Measurements from ENCODE around the gene NOXO1. TPM values are rescaled to one million over a fixed set of nuclear protein-coding genes. Genes with fewer than 3 reads are reported as not detected.

Gene NOXO1
- polyA plus RNA-seq, 1 donor: 1.3 TPM

- peak; percentile 91 for DNase-seq
These were observed 28.7 kb upstream of the NOXO1 start, which contains the start of gene ZNF598 for GRCh38 chr16:2009791-2010510. ZNF598 (minus strand) TSS chr16:2009821.

DNA sequence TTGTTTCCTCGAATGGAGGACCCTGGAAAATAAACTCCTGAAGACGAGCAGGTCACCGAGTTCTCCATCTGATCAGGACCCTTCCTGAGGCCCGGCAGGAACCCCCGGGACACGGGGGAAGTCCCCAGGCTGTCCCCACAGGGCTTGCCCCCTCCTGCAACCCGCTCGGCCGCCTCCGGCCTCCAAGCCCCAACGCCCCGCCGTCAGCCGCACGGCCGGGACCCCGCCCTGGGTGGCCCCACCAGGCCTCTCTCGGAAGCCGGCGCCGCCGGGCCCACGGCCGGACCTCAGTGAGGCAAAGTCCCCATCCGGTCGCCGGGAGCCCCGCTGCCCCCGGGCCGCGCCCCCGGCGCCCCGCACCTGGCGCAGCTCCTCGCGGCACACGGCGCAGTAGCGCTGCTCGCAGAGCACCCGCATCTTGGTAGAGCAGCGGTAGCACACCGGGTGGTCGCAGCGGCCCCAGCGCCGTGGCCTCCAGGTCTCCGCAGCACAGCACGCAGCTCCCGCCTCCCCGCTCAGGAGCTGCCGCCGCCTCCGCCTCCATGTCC lies 28.0 kb upstream of the NOXO1 start:
- DNase-seq: no peak

DNA sequence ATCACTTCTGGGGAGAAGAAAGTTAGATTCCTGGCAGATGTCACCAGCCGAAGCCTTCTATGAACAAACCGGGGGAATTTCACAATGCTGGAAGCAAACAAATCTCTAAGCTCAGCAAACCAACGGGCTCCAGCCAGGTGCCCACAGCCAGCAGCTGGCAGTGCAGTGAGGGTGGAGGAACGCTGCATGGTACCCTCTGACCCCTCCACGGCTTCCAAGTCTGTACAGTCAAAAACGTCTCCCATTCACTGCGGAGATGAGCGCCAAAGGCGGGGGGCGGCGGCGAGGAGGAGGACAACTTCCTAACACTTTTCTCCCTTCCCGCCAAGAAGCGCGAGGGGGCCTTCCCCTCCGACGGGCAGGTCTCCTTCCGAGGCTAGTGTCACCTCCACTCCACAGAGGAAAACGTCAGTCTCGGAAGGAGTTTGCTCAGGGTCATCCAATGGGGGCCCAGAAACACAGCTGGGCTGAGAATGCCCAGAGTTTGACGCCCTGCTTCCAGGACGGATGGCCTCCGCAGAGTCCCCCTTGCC lies 27.4 kb upstream of the NOXO1 start:
- no peak for DNase-seq

DNA sequence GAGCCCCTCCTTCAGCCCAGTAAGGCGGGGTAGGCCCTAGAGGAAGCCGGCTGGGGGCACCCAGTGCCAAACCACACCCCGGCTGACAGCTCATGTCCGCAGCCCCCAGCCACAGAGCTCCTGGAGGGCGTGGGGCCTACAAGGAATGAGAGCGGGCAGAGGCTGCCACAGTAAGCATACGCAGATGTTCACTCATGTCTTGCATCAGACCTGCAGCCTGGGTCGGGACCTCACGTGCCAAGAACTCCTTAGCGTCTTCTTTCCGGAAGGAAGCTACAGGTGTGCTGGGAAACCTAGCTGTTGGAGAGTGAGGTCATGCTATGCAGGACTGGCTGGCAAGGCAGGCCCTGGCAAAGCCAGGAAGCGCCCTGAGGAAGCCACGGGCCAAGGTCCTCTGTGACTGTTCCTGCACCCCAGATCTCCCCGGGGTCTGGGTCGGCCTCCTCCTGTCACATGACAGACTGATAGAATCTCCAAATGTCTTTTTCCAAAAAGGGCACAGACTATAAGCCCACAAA lies 26.8 kb upstream of the NOXO1 start:
- no peak for DNase-seq

DNA sequence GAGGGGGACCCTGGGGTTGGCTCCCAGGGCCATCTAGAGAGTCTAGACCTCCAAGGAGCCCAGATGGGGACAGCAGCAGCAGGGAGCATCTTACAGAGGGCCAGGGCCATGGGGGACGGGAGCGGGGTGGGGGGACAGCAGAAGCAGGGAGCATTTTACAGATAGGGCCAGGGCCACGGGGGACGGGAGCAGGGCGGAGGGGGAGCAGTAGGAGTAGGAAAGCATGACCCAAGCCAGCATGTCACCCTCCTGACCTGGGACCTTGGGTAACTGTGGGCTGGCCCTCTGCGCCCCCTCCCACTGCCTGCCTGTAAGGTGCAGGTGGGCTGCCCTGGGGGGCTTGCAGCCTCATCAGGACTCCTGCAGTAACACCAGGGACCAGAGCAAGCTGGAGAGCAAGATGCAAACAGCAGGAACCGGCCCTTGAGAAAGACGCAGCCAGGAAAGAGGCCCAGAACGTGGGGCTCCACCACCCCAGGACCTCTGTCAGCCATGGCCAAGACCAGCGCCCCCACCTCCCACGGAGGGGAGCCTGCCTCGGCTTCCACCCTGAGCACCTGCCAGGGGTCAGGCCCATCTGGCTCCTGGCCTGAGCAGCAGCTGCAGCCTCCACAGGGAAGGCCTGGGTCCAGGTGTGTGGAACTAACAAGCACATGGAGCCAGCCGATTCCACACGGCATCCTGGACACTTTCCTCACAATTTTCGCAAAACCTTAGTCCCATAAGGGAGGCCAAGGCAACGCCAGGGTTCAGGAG lies 26.0 kb upstream of the NOXO1 start:
- no peak for DNase-seq

DNA sequence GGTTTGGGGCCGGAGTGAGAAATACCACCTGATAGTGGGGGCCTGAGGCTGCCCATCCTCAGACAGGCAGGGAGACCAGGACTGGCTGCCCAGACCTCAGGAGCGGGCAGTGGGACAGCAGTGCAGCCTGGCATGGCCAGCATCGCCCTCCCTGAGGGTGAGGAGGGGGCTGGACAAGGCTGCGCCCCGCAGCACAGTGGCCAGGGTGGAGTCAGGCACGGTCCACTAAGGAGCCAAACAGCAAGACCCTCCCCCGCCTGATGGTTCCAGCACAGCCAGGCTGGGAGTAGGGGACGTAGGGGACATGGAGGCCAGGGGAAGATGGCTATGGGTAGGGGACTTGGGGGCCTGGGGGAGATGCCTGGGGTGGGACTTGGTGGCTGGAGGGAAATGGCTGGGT lies 25.0 kb upstream of the NOXO1 start:
- DNase-seq: no peak

DNA sequence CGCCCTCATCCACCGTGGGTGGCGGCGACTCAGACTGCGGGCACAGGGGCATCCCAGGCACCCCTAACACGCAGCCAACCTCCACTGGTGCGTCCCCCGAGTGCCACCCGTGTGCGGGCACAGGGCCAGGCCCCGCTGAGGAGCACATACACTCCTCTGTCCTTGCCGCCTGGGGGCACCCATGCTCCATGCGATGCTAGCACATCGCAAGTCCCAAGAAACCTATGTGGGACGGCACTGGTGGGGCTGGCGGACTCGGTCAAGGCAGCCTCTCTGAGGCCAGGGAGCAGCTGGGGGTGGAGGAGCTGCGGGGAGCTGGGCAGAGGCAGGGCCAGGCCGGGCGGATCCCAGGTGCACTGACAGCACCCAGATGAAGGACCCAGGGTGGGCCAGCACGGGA lies 24.4 kb upstream of the NOXO1 start:
- DNase-seq: no peak

DNA sequence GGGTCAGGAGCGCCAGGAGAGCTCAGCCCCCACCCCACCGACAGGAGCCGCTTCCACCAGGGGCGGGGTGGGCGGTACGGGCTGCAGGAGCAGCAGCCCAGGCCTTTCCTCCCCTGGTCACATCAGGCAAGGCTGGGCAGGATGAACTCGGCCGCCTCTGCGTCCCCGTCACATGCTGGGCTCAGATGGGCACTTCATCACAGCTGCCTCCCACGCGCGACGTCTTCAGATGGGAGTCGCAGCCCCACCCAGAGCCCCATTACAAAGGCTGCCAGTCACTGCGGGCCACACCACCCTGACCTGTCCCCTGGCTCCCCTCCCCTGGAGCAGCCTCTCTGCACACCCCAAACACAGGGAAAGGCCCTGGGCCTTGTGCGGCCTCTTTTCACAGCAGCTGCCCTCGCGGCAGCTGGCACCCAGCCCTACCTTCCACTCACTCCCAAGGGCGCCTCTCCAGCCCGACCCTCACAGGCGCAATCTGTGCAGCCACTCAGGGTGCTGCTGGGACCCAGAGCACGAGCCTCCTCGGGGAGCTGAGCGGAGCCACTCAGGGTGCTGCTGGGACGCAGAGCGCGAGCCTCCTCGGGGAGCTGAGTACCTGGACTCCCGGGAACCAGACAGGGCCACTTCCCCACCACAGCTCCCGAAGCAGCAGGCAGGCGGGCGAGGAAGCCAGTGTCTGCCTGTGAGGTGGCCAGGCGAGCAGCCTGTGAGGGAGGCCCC lies 23.7 kb upstream of the NOXO1 start:
- DNase-seq: no peak

DNA sequence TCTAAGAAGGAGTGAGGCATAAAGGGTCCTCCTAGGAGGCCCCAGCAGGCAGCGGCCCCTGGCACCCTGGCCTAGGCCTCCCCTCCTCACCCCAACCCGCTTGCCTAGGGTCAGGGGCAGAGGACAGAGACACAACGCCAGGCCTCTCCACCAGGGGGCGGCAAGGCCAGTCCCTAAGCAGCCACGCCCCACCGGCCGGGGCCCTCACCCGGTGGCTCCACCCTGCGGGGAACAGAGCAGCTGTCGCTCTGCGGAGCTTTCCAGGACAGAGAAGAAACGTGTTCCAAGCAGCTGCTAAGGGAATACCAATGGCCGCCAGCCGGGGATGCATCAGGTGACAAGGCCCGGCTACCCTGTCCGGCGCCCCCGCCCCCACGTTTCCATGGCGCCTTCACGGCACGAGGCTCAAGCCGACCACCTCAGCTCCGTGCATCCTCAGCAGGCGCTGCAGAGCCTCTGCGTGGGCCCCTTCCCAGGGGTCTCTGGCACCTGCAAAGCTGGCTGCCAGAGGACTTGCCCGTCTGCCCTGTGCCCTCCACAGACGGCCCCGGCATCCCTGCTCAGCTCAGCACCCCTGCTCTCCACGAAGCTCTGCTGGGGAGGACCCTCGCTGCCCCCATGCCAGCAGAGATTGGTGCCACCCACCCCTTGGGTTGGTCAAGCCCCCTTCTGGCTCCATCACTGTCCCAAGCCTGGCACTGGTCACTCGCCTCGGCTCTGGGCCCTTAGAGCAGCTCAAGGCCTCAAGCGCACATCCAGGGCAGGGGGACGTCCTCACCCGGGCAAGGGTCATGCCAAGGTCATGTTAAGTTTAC lies 22.8 kb upstream of the NOXO1 start:
- peak; percentile 86 for DNase-seq

- no peak for DNase-seq
These were observed 22.1 kb upstream of the NOXO1 start for GRCh38 chr16:2003231-2003826.

DNA sequence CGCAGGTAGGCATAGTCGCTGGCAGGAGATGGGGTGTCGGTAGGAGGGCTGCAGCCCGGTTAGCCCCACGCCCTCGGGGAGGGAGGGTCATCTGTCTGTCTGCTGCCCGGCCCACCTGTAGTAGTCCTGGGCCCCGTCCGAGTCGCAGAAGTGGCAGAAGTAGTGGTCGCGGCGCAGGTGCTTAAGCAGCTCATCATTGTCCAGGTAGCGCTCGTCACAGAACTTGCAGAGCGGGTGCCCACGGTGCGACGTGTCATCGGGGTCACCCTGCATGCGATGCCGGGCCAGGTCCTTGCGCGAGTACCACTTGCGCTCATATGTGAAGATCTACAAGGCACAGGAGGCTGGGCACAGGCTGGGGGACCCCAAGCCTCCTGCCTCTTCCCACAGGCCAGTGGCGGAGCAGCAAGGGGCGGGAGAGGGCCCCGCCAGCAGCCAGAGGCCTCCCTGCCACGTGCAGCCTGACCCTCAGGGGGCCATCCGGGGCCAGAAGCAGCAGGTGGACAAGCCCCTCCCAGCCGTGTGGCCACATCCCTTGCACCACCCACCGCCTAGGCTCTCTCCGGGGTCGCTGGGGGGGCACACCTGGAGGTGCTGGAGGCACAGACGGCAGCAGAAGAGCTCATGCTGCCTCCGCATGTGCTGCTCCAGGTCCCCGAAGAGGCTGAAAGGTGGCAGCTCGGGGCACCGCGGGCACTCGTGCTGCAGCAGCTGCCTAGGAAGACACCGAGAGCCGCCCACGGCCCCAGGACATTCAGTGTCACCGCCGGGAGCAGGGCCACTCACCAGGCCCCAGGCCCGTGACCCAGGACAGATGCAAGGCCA lies 21.3 kb upstream of the NOXO1 start:
- no peak for DNase-seq

- DNase-seq: no peak
These were observed 20.4 kb upstream of the NOXO1 start for GRCh38 chr16:2001456-2002355.

DNA sequence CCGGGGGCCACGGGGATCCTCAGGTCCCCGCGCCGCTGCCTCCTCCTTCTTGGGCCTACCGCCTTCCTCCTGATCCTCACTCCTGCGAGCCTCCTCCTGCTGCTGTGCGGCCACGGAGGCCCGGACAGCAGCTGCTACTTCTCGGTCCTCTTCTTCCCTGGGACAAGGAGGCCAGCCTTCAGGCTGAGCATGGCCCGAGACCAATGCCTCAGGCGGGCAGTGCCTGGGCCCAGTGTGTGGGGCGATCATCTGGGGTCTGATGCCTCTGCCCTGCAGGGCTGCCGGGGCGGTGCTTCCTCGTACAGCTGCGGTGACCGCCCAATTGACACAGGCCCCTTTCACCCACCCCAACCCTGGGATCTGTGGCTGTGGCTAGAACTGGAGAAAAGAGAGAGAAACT lies 19.8 kb upstream of the NOXO1 start:
- DNase-seq: no peak

DNA sequence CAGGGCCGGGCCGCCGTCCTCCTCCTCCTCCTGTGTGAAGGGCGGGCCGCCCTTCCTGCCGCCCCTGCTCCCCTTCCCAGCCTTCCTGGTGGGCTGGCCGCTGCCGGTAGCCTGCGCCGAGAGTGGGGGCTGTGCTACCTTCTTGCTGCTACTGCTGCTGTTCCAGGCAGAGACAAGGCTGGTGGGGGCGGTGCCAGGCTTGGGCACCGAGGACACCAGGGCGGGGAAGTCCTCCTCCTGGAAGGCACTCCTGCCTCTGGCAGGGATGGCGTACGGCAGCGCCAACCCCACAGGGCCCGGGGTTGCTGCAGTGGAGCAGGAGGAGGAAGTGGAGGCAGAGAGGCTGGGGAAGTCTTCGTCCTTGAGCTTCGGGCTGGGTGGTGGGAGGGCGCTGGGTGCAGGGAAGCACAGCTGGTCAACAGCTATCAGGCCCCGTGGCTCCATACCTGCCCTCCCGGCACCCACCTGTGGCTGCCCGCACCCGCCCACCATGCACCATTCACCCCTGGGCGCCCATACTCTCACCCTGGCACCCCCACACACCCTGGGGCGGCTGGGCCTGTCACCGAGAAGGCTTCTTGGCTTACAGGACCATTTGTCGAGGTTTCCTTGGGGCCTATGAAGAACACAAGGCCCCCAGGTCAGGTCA lies 18.7 kb upstream of the NOXO1 start:
- no peak for DNase-seq

DNA sequence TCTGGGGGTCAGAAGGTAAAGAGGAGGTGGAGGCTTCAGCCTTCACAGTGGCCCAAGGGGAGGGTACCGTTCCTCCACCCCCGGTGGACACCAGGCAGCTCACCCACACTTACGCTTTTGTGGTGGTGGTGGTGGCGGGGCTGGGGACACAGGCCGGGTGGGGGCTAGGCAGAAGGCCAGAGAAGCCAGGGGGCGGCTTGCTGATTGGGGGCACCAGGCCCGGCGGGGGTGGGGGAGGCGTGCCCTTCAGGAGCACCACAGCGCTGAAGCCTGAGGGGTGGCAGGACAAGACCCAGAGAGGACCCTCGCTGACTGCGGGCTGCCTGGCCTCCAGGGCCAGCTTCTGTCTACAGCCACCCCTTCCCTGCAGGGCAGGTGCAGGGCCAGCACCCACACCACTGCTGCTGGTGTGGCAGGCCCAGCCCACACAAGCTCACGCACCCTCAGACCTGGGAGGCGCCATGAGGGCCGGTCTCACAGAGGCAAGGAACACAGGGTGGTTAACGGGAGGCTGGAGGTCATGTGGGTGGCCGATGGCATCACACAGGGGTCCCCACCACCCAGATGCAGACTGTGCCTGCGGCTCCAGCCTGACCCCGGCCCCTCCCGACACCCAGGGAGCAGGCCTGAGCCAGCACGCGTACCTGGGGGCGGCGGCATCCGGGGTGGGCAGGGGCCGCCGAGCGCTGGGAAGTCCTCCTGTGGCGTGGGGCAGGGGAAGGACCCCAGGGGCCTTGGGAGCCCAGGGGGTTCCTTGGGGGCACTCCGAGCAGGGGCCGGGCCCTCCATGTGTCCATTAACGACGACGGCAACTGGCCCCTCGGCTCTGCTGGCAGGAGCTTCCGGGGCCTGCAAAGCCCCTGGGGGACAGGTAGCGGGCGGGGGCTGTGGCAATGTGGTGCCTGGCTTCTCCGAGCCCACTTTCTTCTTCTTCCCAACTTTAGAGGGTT lies 17.9 kb upstream of the NOXO1 start:
- no peak for DNase-seq

DNA sequence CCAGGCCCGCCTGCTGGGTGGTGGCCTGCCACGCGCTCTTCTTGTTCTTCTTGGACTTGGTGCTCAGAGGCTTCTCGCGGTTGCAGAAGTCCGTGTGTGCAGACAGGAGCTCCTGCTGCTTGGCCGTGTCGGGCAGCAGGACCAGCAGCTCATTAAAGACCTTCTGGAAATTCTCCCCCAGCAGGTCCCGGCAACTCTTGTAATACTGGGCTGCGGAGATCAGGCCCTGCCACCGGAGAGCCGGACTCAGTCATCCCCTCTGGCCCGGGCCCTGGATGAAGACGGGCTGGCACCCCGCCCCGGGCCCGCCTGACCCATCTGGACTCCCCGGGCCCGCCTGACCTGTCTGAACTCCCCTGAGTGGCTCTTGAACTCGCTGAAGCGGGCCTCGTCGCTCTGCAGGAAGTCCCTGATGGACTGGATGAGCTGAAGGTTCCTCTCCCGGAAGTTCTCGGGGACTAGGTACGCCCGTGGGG lies 17.1 kb upstream of the NOXO1 start:
- no peak for DNase-seq

Measured in hindlimb muscle (tissue), 1 donor.